Stimulated activated CD4-positive, alpha-beta T cell treated with anti-CD3 and anti-CD28 coated beads, Interleukin-15, amount 100 ng/mL, for 1 hour (primary cell): ENCODE results near the gene JAML.

ENCODE experiments used
- DNase-seq, 2 donors: peaks; one replicate each; pipeline ENCODE4 v3.0.0-alpha.2; 2020; ENCODE audit warnings: low read depth in 1 of 2, low spot score in 1 of 2

The JAML gene

DNA sequence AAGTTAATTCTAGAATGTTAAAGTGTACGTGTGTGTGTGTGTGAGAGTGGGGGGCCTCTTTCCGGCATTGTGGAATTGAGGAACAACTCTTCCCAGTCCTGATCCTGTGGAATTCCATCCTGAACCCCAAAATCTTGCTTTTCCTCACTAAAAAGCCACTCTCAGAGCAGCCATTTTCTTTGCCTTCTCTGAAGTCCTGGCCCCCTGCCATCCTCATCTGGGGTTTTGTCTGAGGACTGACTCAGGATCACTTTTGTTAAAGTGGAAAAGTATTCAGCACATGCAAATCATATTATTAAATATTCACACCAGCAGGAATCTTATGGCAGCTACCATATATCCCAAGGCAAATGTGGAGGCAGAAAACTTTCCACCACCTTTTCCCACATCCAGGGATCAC lies 76.0 kb downstream of the JAML start:
- no peak for DNase-seq

DNA sequence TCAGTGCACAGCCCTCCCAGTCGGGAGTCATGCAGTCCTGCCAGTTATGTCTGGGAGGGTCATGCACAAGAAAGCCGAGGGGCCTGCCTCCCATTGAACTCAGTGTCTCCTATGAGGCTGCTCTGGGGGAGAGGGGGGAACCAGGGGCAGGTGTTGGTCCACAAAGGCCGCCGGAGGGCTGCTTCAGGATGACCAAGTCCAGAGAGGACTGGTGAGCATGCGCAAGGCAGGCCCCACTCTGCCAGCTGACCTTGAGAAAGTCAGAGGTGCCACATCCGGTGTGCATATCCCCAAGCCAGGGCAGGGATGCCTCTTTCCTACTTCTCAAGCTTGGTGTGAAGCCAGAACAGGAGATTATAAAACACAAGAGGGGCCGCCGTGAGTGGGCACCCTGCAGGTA lies 76.6 kb downstream of the JAML start:
- no peak for DNase-seq

- DNase-seq, result no peak
Measured at GRCh38 chr11:118147502-118147901, 77.3 kb downstream of the JAML start.

DNA sequence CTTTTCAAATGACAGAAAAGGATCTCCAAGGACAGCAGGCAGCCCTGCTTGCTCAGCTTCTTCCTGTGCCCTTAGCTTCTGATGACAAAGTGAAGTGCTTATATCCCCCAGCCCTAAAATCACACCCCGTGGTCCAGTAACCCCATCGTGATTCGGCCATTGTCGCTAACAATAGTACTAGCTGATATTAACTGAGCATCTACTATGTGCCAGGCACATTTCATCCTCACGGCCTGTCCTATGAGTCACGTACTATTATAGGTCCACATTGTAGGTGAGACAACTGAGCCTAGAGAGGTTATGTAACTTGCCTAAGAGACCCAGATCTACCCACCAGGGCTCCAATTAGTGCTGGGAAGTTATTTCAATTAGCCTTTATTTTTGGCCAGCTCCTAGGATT lies 78.3 kb downstream of the JAML start:
- no peak for DNase-seq

- DNase-seq, result peak; percentile 77 to 81
Measured at GRCh38 chr11:118145285-118146227, 79.3 kb downstream of the JAML start.

GRCh38 chr11:118144301-118145268 lies 80.2 kb downstream of the JAML start:
- DNase-seq, result no peak
